Sigmoid colon (tissue), 7 donors: ENCODE data around the gene PSD. TPM values are rescaled to one million over a fixed set of nuclear protein-coding genes. Genes with fewer than 3 reads are reported as not detected.

Source experiments
- DNase-seq: peaks from one replicate; pipeline ENCODE4 v3.0.0-alpha.2; 2019
- H3K27ac ChIP-seq, 4 donors: fragments of 200-600 bp; sonication (generic); one replicate each; pipeline ENCODE4 v1.5.1; 2016 to 2019; ENCODE audit warnings: mild to moderate bottlenecking in 1 of 4
- H3K27me3 ChIP-seq, 3 donors: fragments of 200-600 bp; sonication (generic); one replicate each; pipeline ENCODE4 v1.5.1; 2019; ENCODE audit warnings: mild to moderate bottlenecking in 1 of 3
- H3K36me3 ChIP-seq, 4 donors: fragments of 200-600 bp; sonication (generic); one replicate each; pipeline ENCODE4 v1.5.1; 2016 to 2019
- H3K4me1 ChIP-seq, 4 donors: fragments of 200-600 bp; sonication (generic); one replicate each; pipeline ENCODE4 v1.5.1; 2017 to 2019
- H3K4me3 ChIP-seq, 4 donors: fragments of 200-600 bp; sonication (generic); one replicate each; pipeline ENCODE4 v1.5.1; 2017 to 2019; ENCODE audit warnings: mild to moderate bottlenecking in 2 of 4, moderate library complexity in 1 of 4
- H3K9me3 ChIP-seq, 4 donors: fragments of 200-600 bp in 3 of 4; sonication (generic) in 3 of 4; one replicate each; pipeline versions ENCODE4 v1.5.1 to v1.6.1; 2013 to 2019
- EP300 ChIP-seq, 4 donors: sonication (generic); formaldehyde crosslinking; IDR thresholded peaks; one replicate each; pipeline ENCODE4 v1.6.1; 2017; ENCODE audit warnings: antibody characterized with exemption in 4 of 4
- POLR2A ChIP-seq, 2 donors: fragments of 450-650 bp; IDR thresholded peaks; one replicate each; pipeline ENCODE4 v1.6.1; 2016; ENCODE audit warnings: antibody characterized with exemption in 2 of 2, mild to moderate bottlenecking in 2 of 2, moderate library complexity in 2 of 2
- POLR2AphosphoS5 ChIP-seq, 4 donors: sonication (generic); formaldehyde crosslinking; IDR thresholded peaks; one replicate each; pipeline ENCODE4 v1.6.1; 2017; ENCODE audit warnings: antibody characterized with exemption in 4 of 4
- WGBS, 2 donors: extraction: QIAGEN DNeasy Blood & Tissue Kit; methylation state at CpG; one replicate each; pipeline ENCODE4 v1.1.7; 2013; 5-methylcytosine and 5-hydroxymethylcytosine counted together
- intact Hi-C: fragments of 100-400 bp; cut with DNase I; formaldehyde crosslinking; loops from one replicate; pipeline ENCODE4 v1.15.1; 2023
- polyA plus RNA-seq, 3 donors: library from polyadenylated mRNA; stranded (reverse); fragments of 200-250 nt; gene quantifications; one replicate each; pipeline ENCODE4 v1.2.3, GENCODE V29; 2013
- total RNA-seq, 4 donors: library from RNA; depleted of rRNA; stranded (reverse); fragments of >200 nt; gene quantifications; one replicate each; pipeline ENCODE4 v1.1.0, GENCODE V29; 2016
- TF ChIP-seq, protein P1 (sequence below), 4 experiments: fragments of 450-650 bp in 3 of 4; fragments of 200-600 bp in 1 of 4; IDR thresholded peaks; one replicate each; pipeline ENCODE4 v1.5.1; 2016 to 2019; ENCODE audit warnings: antibody characterized with exemption in 4 of 4, mild to moderate bottlenecking in 3 of 4, moderate library complexity in 2 of 4
- donor health status: healthy with polysubstance abuse.
- donor health status: Bipolar disorder and iron deficiency.
- donor health status: healthy.

Gene PSD
- total and polyA plus RNA-seq, 7 donors = 0.69 to 449 (median 343) TPM

GRCh38 chr10:102432162-102432950 lies 13.8 kb upstream of the PSD start, which contains the start of gene CUEDC2:
Gene CUEDC2 (minus strand): TSS chr10:102432574. CDS start chr10:102425188, 7,386 bp downstream.
- peak; percentile 98 for DNase-seq
- intact Hi-C loops = loop anchor here (2.0 kb wide), 1 partner anchor 18 kb away; the partner anchor contains the start of gene C10orf95
- TF ChIP-seq POLR2A (IDR thresholded peaks at IDR 0.05) (peak in 1 of 2 donors; percentile 16), EP300 (IDR thresholded peaks at IDR 0.05) (peak in 1 of 4 donors; percentile 19), POLR2AphosphoS5 (IDR thresholded peaks at IDR 0.05) (peak; percentile 48 to 85 (median 74))
- TF ChIP-seq, protein P1, sequence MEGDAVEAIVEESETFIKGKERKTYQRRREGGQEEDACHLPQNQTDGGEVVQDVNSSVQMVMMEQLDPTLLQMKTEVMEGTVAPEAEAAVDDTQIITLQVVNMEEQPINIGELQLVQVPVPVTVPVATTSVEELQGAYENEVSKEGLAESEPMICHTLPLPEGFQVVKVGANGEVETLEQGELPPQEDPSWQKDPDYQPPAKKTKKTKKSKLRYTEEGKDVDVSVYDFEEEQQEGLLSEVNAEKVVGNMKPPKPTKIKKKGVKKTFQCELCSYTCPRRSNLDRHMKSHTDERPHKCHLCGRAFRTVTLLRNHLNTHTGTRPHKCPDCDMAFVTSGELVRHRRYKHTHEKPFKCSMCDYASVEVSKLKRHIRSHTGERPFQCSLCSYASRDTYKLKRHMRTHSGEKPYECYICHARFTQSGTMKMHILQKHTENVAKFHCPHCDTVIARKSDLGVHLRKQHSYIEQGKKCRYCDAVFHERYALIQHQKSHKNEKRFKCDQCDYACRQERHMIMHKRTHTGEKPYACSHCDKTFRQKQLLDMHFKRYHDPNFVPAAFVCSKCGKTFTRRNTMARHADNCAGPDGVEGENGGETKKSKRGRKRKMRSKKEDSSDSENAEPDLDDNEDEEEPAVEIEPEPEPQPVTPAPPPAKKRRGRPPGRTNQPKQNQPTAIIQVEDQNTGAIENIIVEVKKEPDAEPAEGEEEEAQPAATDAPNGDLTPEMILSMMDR (IDR thresholded peaks at IDR 0.05) = no peak
- WGBS, 2 donors = 0 to 1% methylated on average over 52 of the region's 52 CpGs
- peaks cover 0 to 28% (median 5%) of the 10 kb centered on the region in 3 donors for H3K27me3 ChIP-seq
- H3K9me3 ChIP-seq = no peaks in the 10 kb centered on the region
- peak within 1 kb of the TSS; percentile 84 to 95 (median 86) for H3K27ac ChIP-seq
- peaks cover 0 to 16% (median 12%) of the 10 kb centered on the region in 4 donors for H3K4me1 ChIP-seq
- H3K36me3 ChIP-seq = no peaks in the 10 kb centered on the region
- peak within 1 kb of the TSS; percentile 83 to 99 (median 90) for H3K4me3 ChIP-seq

- TF ChIP-seq POLR2A (IDR thresholded peaks at IDR 0.05) (no peak), EP300 (IDR thresholded peaks at IDR 0.05) (no peak), POLR2AphosphoS5 (IDR thresholded peaks at IDR 0.05) (no peak)
- TF ChIP-seq, protein P1 (IDR thresholded peaks at IDR 0.05) = no peak
- Histone ChIP-seq H3K27me3 (peaks cover 0 to 28% (median 5%) of the 10 kb centered on the region in 3 donors), H3K9me3 (no peaks in the 10 kb centered on the region), H3K4me1 (peaks cover 0 to 16% (median 12%) of the 10 kb centered on the region in 4 donors), H3K4me3 (peak overlapping the region; percentile 83 to 99 (median 90)), H3K27ac (peak overlapping the region; percentile 84 to 95 (median 86)), H3K36me3 (no peaks in the 10 kb centered on the region)
- WGBS, 2 donors = 15 to 22% methylated on average over 4 of the region's 4 CpGs
- intact Hi-C loops = loop anchor here (2.0 kb wide), 1 partner anchor 19 kb away; the partner anchor contains the start of gene C10orf95
- no peak for DNase-seq
These were observed 13.0 kb upstream of the PSD start for GRCh38 chr10:102431452-102432124.

- Histone ChIP-seq H3K27me3 (peaks cover 0 to 13% (median 5%) of the 10 kb centered on the region in 3 donors), H3K4me1 (peaks cover 0 to 16% (median 12%) of the 10 kb centered on the region in 4 donors), H3K9me3 (no peaks in the 10 kb centered on the region), H3K4me3 (no peak overlapping the region), H3K27ac (no peak overlapping the region), H3K36me3 (peaks cover 0 to 6% (median 2%) of the 10 kb centered on the region in 4 donors)
- TF ChIP-seq POLR2AphosphoS5 (IDR thresholded peaks at IDR 0.05) (no peak), EP300 (IDR thresholded peaks at IDR 0.05) (no peak), POLR2A (IDR thresholded peaks at IDR 0.05) (no peak)
- TF ChIP-seq, protein P1 (IDR thresholded peaks at IDR 0.05) = no peak
- DNase-seq = no peak
- intact Hi-C loops = loop anchor here (5.0 kb wide), 1 partner anchor 187 kb away; the partner anchor contains the start of gene PITX3
- 91 to 92% methylated on average over 8 of the region's 8 CpGs for WGBS, 2 donors
These were observed 10.9 kb upstream of the PSD start for GRCh38 chr10:102429468-102429867.

GRCh38 chr10:102426803-102427287 lies 8.3 kb upstream of the PSD start:
- WGBS, 2 donors = 92% methylated on average over 7 of the region's 7 CpGs
- Histone ChIP-seq H3K27me3 (no peaks in the 10 kb centered on the region), H3K27ac (no peak overlapping the region), H3K9me3 (no peaks in the 10 kb centered on the region), H3K4me1 (peaks cover 0 to 24% (median 22%) of the 10 kb centered on the region in 4 donors), H3K4me3 (no peak overlapping the region), H3K36me3 (peaks cover 10 to 24% (median 11%) of the 10 kb centered on the region in 4 donors)
- intact Hi-C loops = loop anchor here (5.0 kb wide), 1 partner anchor 185 kb away; the partner anchor contains the start of gene PITX3
- DNase-seq = no peak
- TF ChIP-seq POLR2AphosphoS5 (IDR thresholded peaks at IDR 0.05) = no peak
